SH-SY5Y (cell line): Measurements from ENCODE around the gene RERE.

Experiments used
- GATA2 ChIP-seq: IDR thresholded peaks from 2 replicates; pipeline ENCODE4 v1.6.1; 2011; ENCODE audit warnings: mild to moderate bottlenecking, low read depth, low read length
- GATA3 ChIP-seq: IDR thresholded peaks from 2 replicates; pipeline ENCODE4 v1.6.1; 2011; ENCODE audit warnings: low read depth, mild to moderate bottlenecking, low read length, moderate library complexity

DNA sequence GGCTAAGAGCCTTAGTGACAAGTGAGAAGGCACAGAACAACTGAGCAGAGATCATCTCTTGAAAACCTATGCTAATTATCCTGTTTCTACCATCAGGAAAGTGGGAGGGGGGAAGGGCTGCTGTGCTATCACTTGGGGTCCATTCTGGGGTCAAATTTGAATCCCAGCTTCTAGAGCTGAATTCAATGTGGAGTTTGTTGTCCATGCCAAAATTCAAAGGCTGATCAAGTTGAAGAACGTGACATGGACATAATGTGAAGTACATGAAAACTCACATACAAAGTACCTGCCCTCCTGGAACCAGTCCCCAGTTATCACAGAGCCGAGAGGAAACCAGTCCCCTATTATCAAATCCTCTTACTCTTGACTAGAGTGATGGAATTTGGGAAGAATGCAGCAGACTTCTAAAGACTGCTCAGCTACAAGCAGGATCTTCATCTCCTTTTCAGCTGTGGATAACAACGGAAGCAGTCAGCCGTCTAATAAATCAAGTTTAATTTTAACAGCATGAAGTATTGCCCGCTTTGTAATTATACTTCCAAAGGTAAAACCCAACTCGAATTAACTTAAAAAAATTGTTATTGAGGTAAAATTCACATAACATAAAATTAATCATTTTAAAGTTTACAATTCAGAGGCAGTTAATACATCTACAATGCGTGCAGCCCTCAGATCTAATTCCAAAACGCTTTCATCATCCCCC is 421.2 kb downstream of the RERE start:
- no peak for TF ChIP-seq GATA2
- no peak for TF ChIP-seq GATA3
